ENCODE data around the gene SEC14L3.

Gene SEC14L3

DNA sequence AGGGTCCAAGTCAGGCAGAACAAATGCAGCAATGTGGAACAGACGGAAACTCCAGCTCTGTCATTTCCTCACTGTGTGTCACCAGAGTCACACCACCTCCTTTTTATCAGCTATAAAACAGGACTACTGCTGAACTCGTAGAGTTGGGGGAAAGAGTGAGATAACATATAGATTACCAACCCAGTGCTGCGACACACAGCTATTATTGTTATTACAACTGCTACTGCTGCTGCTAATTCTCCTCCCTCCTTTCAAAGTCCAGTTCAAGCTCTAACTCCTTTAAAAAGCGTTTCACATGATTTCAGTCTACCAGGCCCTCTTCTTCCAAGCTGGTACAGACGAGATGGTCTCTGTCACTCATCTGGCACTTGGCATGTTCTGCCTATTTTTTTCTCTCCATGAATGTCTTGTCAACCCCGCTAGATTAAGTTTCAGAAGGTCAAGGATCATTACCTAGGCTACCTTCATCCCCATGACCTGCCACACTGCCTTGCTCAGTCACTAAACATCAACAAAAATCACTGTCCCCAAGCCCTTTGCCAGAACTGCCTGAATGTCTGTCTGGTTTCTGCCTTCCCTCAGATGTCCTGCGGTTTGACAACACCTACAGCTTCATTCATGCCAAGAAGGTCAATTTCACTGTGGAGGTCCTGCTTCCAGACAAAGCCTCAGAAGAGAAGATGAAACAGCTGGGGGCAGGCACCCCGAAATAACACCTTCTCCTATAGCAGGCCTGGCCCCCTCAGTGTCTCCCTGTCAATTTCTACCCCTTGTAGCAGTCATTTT lies 49.9 kb downstream of the SEC14L3 start:
- no peak for DNase-seq

DNA sequence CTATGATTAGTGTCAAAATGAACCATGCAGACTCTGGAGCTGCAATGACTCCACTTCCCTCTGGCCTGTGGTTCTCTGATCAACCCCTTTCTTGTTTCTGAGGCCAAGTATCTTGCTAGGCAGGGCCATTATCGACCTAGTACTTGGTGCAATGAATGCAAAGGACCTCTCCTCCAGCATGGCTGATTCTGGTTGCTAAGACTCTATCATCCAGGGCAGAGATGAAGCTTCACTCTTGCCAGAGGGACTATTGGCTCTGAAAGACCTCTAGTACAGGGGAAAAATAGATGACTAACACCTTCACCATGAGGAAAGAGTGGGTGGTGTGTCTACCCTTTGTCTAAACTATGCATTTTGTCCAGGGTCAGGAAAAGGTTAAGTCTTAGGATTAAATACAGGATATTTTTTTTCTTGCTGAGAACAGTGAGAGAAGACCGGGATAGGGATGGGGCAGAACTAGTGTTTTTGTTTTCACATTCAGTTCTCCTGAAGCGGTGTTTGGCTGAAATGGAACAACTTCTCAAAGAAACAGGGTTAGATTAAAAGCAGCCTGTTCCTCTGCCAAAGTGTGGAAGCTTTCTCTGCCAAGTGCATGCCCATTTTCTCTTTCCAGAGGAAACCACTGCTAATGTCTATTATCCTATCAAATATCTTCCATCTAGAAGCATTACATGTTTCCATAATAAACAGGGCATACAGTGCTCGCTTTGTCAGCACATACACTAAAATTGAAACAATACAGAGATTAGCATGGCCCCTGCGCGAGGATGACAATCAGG lies 51.3 kb downstream of the SEC14L3 start:
- DNase-seq: no peak

DNA sequence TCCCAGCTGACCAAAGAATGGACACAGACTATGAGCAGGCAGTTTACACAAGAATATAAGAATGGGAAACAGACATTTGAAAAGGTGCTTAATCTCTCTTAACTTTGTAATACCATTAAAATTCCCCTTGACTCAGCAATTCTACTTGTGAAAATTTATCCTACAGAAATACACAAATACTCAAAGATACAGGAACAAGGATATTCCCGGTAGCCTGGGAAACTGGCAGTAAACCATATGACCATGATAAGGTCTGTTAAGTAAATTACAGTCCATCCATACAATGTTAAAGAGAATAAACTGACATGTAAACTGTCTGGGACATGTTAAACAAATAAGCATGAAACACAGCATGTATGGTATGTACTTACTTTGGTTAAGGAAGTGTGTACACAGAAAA lies 55.0 kb downstream of the SEC14L3 start:
- DNase-seq: no peak

DNA sequence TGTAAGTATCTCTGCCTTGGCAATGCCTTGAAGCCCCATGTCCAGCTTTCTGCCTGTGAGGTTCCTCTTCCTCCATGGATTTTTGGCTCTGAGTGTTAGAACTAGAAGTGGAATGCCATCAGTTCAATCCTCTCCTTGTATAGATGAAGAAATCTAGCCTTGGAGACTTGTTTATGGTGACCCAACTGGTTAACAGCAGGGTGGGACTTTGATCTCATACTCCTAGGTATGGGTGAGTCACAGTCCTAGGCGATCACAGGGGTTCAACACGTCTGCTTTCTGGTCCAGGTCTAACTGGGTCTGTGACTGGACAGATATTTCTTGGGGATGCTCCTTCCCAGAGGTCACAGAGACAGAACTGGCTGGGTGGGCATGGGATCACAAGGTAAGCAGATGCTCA lies 55.4 kb downstream of the SEC14L3 start:
- DNase-seq: no peak

DNA sequence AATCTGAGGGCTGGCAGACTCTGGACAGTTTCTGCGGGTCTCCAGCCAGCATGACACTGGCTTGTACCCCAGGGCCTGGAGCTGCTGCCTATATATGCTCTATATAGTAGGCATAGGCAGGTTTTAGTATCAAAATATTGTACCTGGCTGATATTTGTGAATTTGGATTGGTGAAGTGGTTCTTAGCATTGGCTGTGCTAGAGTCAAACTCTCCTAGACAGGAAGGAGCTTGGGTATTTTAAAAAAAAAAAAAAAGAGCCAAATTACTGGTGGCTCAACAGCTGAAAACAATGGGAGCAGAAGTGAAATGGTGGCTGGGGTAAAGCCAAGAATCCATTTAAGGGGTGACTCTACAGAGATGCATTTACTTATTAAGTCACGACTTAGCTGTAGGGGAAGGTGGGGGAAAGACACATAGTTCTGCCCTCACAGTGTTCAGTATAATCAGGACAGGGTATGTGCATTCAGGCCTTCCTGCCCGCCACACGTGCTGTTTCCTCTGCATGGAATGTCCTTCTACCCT lies 57.2 kb downstream of the SEC14L3 start:
- DNase-seq: no peak

DNA sequence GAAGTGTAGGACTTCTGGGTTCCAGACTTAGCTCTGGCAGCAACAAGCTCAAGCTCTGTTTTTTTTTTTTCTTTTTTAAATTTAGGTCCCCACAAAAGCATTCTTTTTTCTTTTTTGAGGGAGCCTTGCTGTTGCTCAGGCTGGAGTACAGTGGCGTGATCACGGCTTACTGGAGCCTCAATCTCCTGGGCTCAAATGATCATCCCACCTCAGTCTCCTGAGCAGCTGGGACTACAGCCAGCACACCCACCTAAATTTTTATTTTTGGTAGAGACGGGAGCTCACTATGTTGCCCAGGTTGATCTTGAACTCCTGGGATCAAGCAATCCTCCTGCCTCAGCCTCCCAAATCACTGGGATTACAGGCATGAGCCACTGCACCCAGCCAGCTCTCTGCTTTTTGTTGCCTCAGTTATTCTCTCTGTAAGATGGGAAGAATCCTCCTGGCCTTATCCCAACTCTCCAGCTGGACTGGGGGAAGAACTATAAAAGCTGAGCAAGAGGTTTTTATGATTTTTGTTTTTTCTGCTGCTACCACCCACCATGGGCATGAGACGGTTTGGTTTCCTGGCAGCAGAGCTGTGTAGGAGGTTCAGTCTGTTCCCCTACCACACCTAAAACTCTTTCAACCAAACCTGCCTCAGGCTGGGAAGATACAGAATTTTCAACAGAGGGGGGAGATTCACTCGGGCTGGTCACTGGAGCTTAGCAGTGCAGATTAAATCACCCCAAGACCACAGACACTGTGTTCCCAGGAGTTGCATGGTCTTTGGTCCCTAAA lies 57.9 kb downstream of the SEC14L3 start:
- DNase-seq: no peak

DNA sequence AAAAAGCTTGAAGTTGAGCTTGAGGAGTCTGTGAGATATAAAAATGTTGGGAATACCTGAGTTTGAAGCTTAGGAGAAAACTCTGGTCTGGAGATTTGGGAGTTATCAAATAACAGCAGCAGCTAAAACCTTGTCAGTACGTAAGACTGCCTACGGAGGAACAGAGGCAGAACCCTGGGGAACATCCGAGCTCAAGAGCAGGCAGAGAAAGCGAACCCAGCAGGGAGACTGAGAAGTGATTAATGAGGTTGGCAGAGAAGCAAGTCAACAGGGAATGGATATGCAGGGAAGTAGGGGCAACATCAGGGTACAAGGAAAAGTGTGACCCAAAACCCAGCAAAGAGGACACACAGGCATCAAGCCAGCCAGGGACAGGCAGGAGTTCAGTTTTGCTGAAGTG lies 58.8 kb downstream of the SEC14L3 start:
- DNase-seq: no peak

DNA sequence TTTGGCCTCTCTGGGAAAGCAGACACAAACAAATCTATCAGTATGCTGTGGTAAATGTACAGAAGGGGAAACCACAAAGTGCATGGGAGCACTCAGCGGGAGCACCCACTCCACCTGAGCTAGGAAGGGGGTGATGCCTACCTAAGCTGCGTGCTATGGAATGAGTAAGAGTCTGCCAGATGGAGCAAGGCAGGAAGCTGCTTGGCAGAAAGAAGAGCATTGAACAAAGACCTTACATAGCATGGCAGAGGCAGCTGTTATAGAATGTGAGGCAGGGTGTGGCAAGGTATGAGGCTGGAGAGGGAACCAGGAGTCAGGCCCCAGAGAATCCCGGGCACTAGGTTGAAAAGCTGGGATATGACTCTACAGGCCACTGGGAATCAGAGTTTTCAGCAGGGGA lies 60.0 kb downstream of the SEC14L3 start:
- no peak for DNase-seq

All from NCI-H510A (cell line).